ENCODE measurements around the gene ZNF441.

DNA sequence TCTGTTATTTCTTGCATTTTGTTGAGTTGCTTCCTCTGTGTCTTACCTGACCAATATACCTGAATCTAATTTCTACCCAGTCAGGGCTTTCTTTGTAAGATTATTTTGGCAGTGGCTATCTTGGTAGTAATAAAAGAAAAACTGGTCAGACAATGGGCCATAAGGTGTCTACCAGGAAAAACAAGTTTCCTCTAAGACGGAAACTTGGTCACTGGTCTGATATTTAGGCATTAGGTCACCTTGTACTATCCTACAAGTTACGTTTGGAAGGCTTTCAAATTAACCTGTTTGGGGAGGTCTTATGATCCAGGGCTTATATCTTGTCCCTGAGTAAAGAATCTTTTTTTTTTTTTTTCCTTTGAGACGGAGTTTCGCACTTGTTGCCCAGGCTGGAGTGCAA lies 37.2 kb upstream of the ZNF441 start:
- TF ChIP-seq POLR2A (IDR thresholded peaks at IDR 0.05) (no peak), EP300 (IDR thresholded peaks at IDR 0.05) (no peak)
- TF ChIP-seq, protein P1, sequence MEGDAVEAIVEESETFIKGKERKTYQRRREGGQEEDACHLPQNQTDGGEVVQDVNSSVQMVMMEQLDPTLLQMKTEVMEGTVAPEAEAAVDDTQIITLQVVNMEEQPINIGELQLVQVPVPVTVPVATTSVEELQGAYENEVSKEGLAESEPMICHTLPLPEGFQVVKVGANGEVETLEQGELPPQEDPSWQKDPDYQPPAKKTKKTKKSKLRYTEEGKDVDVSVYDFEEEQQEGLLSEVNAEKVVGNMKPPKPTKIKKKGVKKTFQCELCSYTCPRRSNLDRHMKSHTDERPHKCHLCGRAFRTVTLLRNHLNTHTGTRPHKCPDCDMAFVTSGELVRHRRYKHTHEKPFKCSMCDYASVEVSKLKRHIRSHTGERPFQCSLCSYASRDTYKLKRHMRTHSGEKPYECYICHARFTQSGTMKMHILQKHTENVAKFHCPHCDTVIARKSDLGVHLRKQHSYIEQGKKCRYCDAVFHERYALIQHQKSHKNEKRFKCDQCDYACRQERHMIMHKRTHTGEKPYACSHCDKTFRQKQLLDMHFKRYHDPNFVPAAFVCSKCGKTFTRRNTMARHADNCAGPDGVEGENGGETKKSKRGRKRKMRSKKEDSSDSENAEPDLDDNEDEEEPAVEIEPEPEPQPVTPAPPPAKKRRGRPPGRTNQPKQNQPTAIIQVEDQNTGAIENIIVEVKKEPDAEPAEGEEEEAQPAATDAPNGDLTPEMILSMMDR (IDR thresholded peaks at IDR 0.05): no peak

All from tibial nerve (tissue), 4 donors.